Mucosa of rectum (tissue), 2 donors: ENCODE data around the gene MRI1.

Experiments
- H3K27ac ChIP-seq, 2 donors: one replicate each; pipeline ENCODE4 v1.7.0; 2013; ENCODE audit warnings: inconsistent platforms in 2 of 2, low read depth in 2 of 2, low read length in 2 of 2
- H3K27me3 ChIP-seq, 2 donors: one replicate each; pipeline ENCODE4 v1.7.0; 2013; ENCODE audit warnings: low read length in 2 of 2; ENCODE audit not compliant: control insufficient read depth in 2 of 2, insufficient read depth in 2 of 2
- H3K36me3 ChIP-seq, 2 donors: one replicate each; pipeline ENCODE4 v1.7.0; 2013; ENCODE audit warnings: low read length in 2 of 2; ENCODE audit not compliant: control insufficient read depth in 2 of 2, insufficient read depth in 2 of 2
- H3K4me1 ChIP-seq, 2 donors: one replicate each; pipeline ENCODE4 v1.7.0; 2013; ENCODE audit warnings: low read length in 2 of 2, mild to moderate bottlenecking in 1 of 2; ENCODE audit not compliant: control insufficient read depth in 2 of 2, insufficient read depth in 2 of 2
- H3K4me3 ChIP-seq, 2 donors: one replicate each; pipeline ENCODE4 v1.7.0; 2013; ENCODE audit warnings: low read length in 2 of 2
- H3K9ac ChIP-seq, 2 donors: one replicate each; pipeline ENCODE4 v1.7.0; 2013; ENCODE audit warnings: low read length in 2 of 2, low read depth in 1 of 2, mild to moderate bottlenecking in 1 of 2
- H3K9me3 ChIP-seq, 2 donors: one replicate each; pipeline ENCODE4 v1.7.0; 2013; ENCODE audit warnings: low read length in 2 of 2; ENCODE audit not compliant: control insufficient read depth in 2 of 2
- donor health status: healthy.
- donor health status: Normal muscosa, but diverticular disease.

The MRI1 gene

GRCh38 chr19:13799669-13800068, 35.3 kb downstream of the MRI1 start:
- peaks cover 12 to 16% of the 10 kb centered on the region in 2 donors for H3K4me1 ChIP-seq
- no peaks in the 10 kb centered on the region for H3K36me3 ChIP-seq
- no peak overlapping the region for H3K4me3 ChIP-seq
- no peak overlapping the region for H3K9ac ChIP-seq
- no peak overlapping the region for H3K27ac ChIP-seq
- no peaks in the 10 kb centered on the region for H3K9me3 ChIP-seq
- no peaks in the 10 kb centered on the region for H3K27me3 ChIP-seq

- H3K9ac ChIP-seq, result no peak overlapping the region
Measured at GRCh38 chr19:13803038-13803437, 38.7 kb downstream of the MRI1 start.

GRCh38 chr19:13804830-13805683, 40.7 kb downstream of the MRI1 start:
- Histone ChIP-seq H3K9me3 (no peaks in the 10 kb centered on the region), H3K27ac (no peak overlapping the region), H3K27me3 (no peaks in the 10 kb centered on the region), H3K4me1 (no peaks in the 10 kb centered on the region), H3K9ac (no peak overlapping the region), H3K36me3 (peaks cover 3 to 4% of the 10 kb centered on the region in 2 donors), H3K4me3 (no peak overlapping the region)

More at GRCh38 chr19:13803038-13803437, 38.7 kb downstream of the MRI1 start:
- Histone ChIP-seq H3K27ac (no peak overlapping the region), H3K4me3 (no peak overlapping the region), H3K4me1 (no peaks in the 10 kb centered on the region), H3K36me3 (no peaks in the 10 kb centered on the region), H3K9me3 (no peaks in the 10 kb centered on the region), H3K27me3 (no peaks in the 10 kb centered on the region)

- Histone ChIP-seq H3K27ac (no peak overlapping the region), H3K36me3 (peaks cover 3 to 4% of the 10 kb centered on the region in 2 donors), H3K27me3 (no peaks in the 10 kb centered on the region), H3K9ac (no peak overlapping the region), H3K4me1 (no peaks in the 10 kb centered on the region), H3K4me3 (no peak overlapping the region), H3K9me3 (no peaks in the 10 kb centered on the region)
Measured at GRCh38 chr19:13806728-13807127, 42.4 kb downstream of the MRI1 start.

GRCh38 chr19:13807421-13808021, 43.2 kb downstream of the MRI1 start:
- Histone ChIP-seq H3K27ac (no peak overlapping the region), H3K9me3 (no peaks in the 10 kb centered on the region), H3K27me3 (no peaks in the 10 kb centered on the region), H3K9ac (no peak overlapping the region), H3K4me1 (no peaks in the 10 kb centered on the region), H3K36me3 (peaks cover 3 to 4% of the 10 kb centered on the region in 2 donors), H3K4me3 (no peak overlapping the region)

- H3K4me3 ChIP-seq, result no peak overlapping the region
- no peak overlapping the region for H3K27ac ChIP-seq
- H3K36me3 ChIP-seq, result peaks cover 10 to 11% of the 10 kb centered on the region in 2 donors
- H3K9me3 ChIP-seq, result no peaks in the 10 kb centered on the region
- H3K27me3 ChIP-seq, result no peaks in the 10 kb centered on the region
- no peaks in the 10 kb centered on the region for H3K4me1 ChIP-seq
- H3K9ac ChIP-seq, result no peak overlapping the region
Measured at GRCh38 chr19:13808856-13809255, 44.5 kb downstream of the MRI1 start.

- no peaks in the 10 kb centered on the region for H3K27me3 ChIP-seq
Measured at GRCh38 chr19:13812544-13812943, 48.2 kb downstream of the MRI1 start.

GRCh38 chr19:13813147-13813546, 48.8 kb downstream of the MRI1 start:
- H3K9me3 ChIP-seq, result no peaks in the 10 kb centered on the region
- H3K27me3 ChIP-seq, result no peaks in the 10 kb centered on the region
- H3K9ac ChIP-seq, result no peak overlapping the region
- no peak overlapping the region for H3K27ac ChIP-seq
- H3K4me3 ChIP-seq, result no peak overlapping the region
- peaks cover 11 to 12% of the 10 kb centered on the region in 2 donors for H3K36me3 ChIP-seq
- H3K4me1 ChIP-seq, result peaks cover 7% of the 10 kb centered on the region in 2 donors

More at GRCh38 chr19:13812544-13812943, 48.2 kb downstream of the MRI1 start:
- Histone ChIP-seq H3K36me3 (peaks cover 11 to 12% of the 10 kb centered on the region in 2 donors), H3K27ac (no peak overlapping the region), H3K9ac (no peak overlapping the region), H3K4me1 (peaks cover 4 to 6% of the 10 kb centered on the region in 2 donors), H3K4me3 (no peak overlapping the region), H3K9me3 (no peaks in the 10 kb centered on the region)

GRCh38 chr19:13814550-13814949, 50.2 kb downstream of the MRI1 start:
- no peak overlapping the region for H3K27ac ChIP-seq
- H3K36me3 ChIP-seq, result peaks cover 7 to 10% of the 10 kb centered on the region in 2 donors
- peaks cover 7 to 9% of the 10 kb centered on the region in 2 donors for H3K4me1 ChIP-seq
- H3K9me3 ChIP-seq, result no peaks in the 10 kb centered on the region
- no peak overlapping the region for H3K4me3 ChIP-seq
- no peaks in the 10 kb centered on the region for H3K27me3 ChIP-seq
- H3K9ac ChIP-seq, result no peak overlapping the region

GRCh38 chr19:13817018-13817614, 52.8 kb downstream of the MRI1 start:
- no peaks in the 10 kb centered on the region for H3K9me3 ChIP-seq
- H3K27me3 ChIP-seq, result no peaks in the 10 kb centered on the region
- H3K4me3 ChIP-seq, result peak overlapping the region; percentile 57 to 76
- peaks cover 7 to 9% of the 10 kb centered on the region in 2 donors for H3K4me1 ChIP-seq
- H3K27ac ChIP-seq, result peak overlapping the region; percentile 90 to 91
- peak overlapping the region; percentile 65 to 81 for H3K9ac ChIP-seq
- peaks cover 7 to 10% of the 10 kb centered on the region in 2 donors for H3K36me3 ChIP-seq
